Esophagus muscularis mucosa (tissue), 4 donors: ENCODE data around the gene CCL18. TPM values are rescaled to one million over a fixed set of nuclear protein-coding genes. Genes with fewer than 3 reads are reported as not detected.
"Not testable (repeated sequence)": the region's sequence is repeated elsewhere in the genome, so short reads cannot be mapped to it uniquely, and the experiment has no call there.

Experiments
- DNase-seq: peaks from one replicate; pipeline ENCODE4 v3.0.0-alpha.2; 2017; ENCODE audit errors: extremely low spot score
- H3K27ac ChIP-seq, 4 donors: fragments of 200-600 bp; sonication (generic); replicated peaks in 1 of 4; 1 replicate in 3 of 4; 2 replicates in 1 of 4; pipeline ENCODE4 v1.5.1; 2016 to 2019; ENCODE audit warnings: mild to moderate bottlenecking in 1 of 4
- H3K27me3 ChIP-seq, 4 donors: fragments of 200-600 bp; sonication (generic); one replicate each; pipeline versions ENCODE4 v1.5.1 to v1.6.0; 2016 to 2019
- H3K36me3 ChIP-seq, 4 donors: fragments of 200-600 bp; sonication (generic); one replicate each; pipeline ENCODE4 v1.5.1; 2016 to 2019
- H3K4me1 ChIP-seq, 4 donors: fragments of 200-600 bp; sonication (generic); one replicate each; pipeline ENCODE4 v1.5.1; 2016 to 2019
- H3K4me3 ChIP-seq, 4 donors: fragments of 200-600 bp; sonication (generic); 1 replicate in 2 of 4; 2 replicates in 2 of 4; pipeline ENCODE4 v1.5.1; 2016 to 2019; ENCODE audit warnings: mild to moderate bottlenecking in 4 of 4, moderate library complexity in 1 of 4
- H3K9me3 ChIP-seq, 4 donors: fragments of 200-600 bp; sonication (generic); 1 replicate in 3 of 4; 2 replicates in 1 of 4; pipeline ENCODE4 v1.5.1; 2016 to 2019
- CTCF ChIP-seq, 3 experiments: fragments of 200-600 bp in 2 of 3; fragments of 450-650 bp in 1 of 3; sonication (generic) in 2 of 3; IDR thresholded peaks; one replicate each; pipeline ENCODE4 v1.5.1; 2017 to 2019; ENCODE audit warnings: antibody characterized with exemption in 3 of 3, mild to moderate bottlenecking in 2 of 3, moderate library complexity in 1 of 3
- EP300 ChIP-seq: sonication (generic); formaldehyde crosslinking; IDR thresholded peaks from one replicate; pipeline ENCODE4 v1.6.1; 2017; ENCODE audit warnings: antibody characterized with exemption
- POLR2A ChIP-seq: fragments of 450-650 bp; IDR thresholded peaks from one replicate; pipeline ENCODE4 v1.6.1; 2017; ENCODE audit warnings: antibody characterized with exemption, moderate library complexity, mild to moderate bottlenecking, low read depth
- POLR2AphosphoS5 ChIP-seq, 2 donors: sonication (generic); formaldehyde crosslinking; IDR thresholded peaks; one replicate each; pipeline ENCODE4 v1.6.1; 2017; ENCODE audit warnings: antibody characterized with exemption in 2 of 2
- WGBS: methylation state at CpG from one replicate; pipeline ENCODE4 v1.1.5; 2018; 5-methylcytosine and 5-hydroxymethylcytosine counted together
- intact Hi-C: fragments of 100-400 bp; cut with DNase I; formaldehyde crosslinking; loops from one replicate; pipeline ENCODE4 v1.15.1; 2023
- total RNA-seq, 4 donors: library from RNA; depleted of rRNA; stranded (reverse); fragments of >200 nt; gene quantifications; one replicate each; pipeline versions ENCODE4 v1.1.0 to v1.2.1, GENCODE V29; 2016

CCL18 gene
- total RNA-seq, 4 donors from 2014 or later = 12.6 to 16.7 (median 13.3) TPM; not detected in 1

DNA sequence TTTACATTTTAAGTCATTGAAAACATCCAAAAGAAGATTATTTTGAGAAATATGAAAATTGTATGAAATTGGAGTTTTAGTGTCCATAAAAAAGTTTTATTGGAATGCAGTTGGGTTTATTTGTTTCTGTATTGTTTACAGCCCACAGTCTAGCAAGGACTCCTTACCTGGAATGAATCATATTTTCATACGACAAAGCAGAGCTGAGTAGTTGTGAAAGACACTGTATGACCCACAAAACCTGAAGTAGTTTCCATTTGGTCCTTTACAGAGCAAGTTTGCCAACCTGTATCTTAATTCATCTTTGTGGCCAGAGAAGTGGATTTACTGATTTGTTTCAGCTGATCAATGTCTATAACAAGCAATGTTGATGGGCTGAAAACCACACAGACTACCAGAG lies 10.3 kb downstream of the CCL18 start:
- Histone ChIP-seq H3K4me1 (no peaks in the 10 kb centered on the region), H3K36me3 (no peaks in the 10 kb centered on the region), H3K4me3 (no peak overlapping the region), H3K27ac (no peak overlapping the region), H3K9me3 (peaks cover 0 to 8% (median 2%) of the 10 kb centered on the region in 4 donors), H3K27me3 (peaks cover 0 to 7% (median 0%) of the 10 kb centered on the region in 4 donors)
- 88% methylated on average over 1 of the region's 1 CpG for WGBS
- TF ChIP-seq EP300 (no peak), CTCF (IDR thresholded peaks at IDR 0.05) (no peak), POLR2AphosphoS5 (IDR thresholded peaks at IDR 0.05) (no peak), POLR2A (no peak)
- DNase-seq = no peak
- intact Hi-C loops = loop anchor here (10.0 kb wide), 1 partner anchor 100 kb away; no protein-coding TSS in a partner anchor

DNA sequence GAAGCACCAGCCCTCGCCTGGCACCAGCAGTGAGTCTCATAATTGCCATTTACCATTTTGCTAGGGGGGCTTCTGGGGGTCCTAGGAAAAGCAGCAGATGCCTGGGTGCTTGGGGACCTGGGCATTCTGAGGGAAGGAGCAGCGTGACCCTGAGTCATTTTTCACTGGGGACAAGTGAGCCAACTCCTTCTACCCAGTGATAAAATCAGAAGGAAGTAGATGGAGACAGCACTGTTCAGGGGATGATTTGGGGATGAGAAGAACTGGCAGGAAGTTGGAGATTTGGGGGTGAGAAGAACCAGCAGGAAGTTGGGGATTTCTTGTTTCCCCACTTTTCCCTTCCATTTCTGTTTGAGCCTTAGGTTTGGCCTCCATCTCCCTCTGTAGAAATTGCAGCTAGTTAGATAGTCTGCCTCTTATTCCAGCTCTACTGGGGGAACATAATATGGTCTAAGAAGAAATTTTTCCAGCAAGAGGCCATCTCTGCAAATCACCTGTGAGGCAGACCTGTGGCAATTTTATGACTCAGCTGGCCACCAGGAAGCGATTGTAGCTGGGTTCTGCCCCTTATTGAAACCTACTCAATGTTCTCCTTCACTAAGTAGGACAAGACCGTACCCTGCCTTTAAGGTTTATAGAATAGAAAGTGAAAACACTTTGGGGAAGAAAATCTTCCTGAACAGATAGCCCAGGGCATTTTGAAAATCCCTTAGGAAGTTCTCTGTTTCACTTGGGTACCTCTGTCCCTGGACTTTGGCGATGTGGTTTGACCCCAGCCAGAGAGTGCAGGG lies 17.8 kb downstream of the CCL18 start:
- DNase-seq, H3K36me3 ChIP-seq, H3K27me3 ChIP-seq, H3K27ac ChIP-seq, intact Hi-C loops, H3K4me1 ChIP-seq, H3K9me3 ChIP-seq, H3K4me3 ChIP-seq: not testable (repeated sequence)
- WGBS = 72% methylated on average over 4 of the region's 5 CpGs

DNA sequence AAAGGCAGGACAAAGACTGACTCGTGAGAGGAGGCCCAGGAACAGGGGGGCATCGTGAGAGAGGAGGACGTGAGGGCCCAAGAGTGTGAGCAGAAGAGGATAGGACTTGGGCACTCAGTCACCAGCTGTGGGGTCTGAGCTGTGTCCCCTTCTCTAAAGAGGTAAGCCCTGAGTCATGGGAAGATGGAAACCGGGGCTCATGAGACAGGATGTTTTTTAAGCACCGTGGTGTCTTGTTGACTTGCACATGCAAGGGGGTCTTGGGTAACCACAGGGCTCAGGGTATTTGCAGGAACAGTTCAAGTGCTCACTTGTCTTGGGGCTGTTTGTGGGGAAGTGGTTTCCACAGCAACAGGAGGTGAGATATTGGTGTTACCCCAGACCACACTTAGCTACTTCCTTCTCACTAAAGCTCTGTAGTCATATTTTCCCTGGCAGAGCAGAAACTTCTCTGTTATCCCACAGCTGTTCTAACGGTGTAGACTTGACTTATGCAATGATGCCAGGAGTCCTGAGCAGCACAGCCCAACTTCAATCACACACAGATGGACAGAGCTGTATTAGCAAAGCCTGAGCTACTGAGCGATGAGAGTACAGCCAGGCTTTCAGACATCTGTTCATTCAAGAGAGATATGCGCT lies 18.5 kb downstream of the CCL18 start:
- H3K27ac ChIP-seq, H3K36me3 ChIP-seq, H3K27me3 ChIP-seq, H3K4me3 ChIP-seq, intact Hi-C loops, H3K9me3 ChIP-seq, H3K4me1 ChIP-seq, DNase-seq: not testable (repeated sequence)
- 58% methylated on average over 8 of the region's 8 CpGs for WGBS

DNA sequence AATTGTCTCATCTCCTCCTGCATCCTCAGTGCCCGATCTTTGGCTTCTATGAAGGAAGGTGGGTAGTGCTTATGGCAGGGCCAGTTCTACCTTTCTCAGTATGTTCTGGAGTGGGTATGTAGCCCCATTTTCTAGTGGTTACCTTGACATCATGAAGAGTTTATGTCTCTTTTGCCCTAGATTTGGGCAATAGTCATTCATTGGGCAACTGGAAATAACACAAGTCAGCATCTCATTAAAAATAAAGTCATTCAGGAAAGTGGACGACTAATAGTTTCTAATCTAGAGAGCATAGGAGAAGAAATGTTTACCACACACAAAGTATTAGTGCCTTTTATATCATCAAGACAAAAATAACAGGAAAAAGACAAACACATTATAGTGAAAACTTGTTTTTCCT lies 19.6 kb downstream of the CCL18 start:
- H3K4me1 ChIP-seq, H3K27me3 ChIP-seq, intact Hi-C loops, H3K27ac ChIP-seq, H3K4me3 ChIP-seq, H3K36me3 ChIP-seq, DNase-seq, H3K9me3 ChIP-seq: not testable (repeated sequence)
- 86% methylated on average over 2 of the region's 2 CpGs for WGBS

DNA sequence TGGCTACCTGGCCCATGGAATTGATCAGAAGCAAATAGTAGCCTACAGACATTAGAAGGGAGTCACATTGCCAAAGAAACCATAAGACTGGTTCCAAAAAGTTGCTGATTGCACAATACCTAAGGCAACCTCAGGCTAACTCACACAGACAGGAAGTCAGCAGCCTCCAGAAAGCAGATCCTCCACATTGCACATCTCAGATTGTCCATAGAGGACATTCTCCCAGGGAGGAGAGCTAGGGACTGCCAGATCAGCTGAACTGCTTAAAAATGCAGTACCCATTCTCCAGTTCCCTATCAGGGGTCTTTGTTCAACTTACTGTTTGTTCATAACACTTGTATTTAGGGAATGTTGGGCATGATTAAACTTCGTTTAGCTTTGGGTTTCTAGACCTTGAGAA lies 21.7 kb downstream of the CCL18 start:
- no peaks in the 10 kb centered on the region for H3K36me3 ChIP-seq
- intact Hi-C loops = no loop called here
- no peak overlapping the region for H3K27ac ChIP-seq
- DNase-seq = no peak
- H3K9me3 ChIP-seq = no peaks in the 10 kb centered on the region
- TF ChIP-seq POLR2A (no peak), POLR2AphosphoS5 (IDR thresholded peaks at IDR 0.05) (no peak), CTCF (IDR thresholded peaks at IDR 0.05) (no peak), EP300 (no peak)
- H3K4me1 ChIP-seq = no peaks in the 10 kb centered on the region
- H3K4me3 ChIP-seq = no peak overlapping the region
- WGBS = 62% methylated on average over 1 of the region's 1 CpG
- H3K27me3 ChIP-seq = peaks cover 0 to 16% (median 0%) of the 10 kb centered on the region in 4 donors

DNA sequence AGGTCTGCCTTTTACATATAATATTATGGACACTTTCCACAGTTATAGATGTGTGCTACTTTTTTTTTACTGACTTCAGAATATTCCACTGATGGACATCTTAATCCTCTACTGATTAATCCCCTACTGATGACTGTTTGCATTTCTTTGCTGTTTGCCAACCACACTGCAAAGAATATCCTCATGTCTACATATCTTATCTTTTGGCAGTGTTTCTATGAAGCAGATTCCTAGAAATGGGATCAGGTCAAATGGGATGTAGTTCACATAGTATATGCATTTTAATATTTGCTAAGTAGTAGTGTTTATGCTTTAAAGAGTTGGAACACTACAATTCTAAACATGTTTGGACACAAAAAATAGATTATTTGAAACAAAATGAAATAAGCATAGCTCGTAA lies 22.7 kb downstream of the CCL18 start:
- no peak for DNase-seq
- TF ChIP-seq EP300 (no peak), POLR2A (no peak), POLR2AphosphoS5 (IDR thresholded peaks at IDR 0.05) (no peak), CTCF (IDR thresholded peaks at IDR 0.05) (no peak)
- 77% methylated on average over 1 of the region's 1 CpG for WGBS
- Histone ChIP-seq H3K9me3 (no peaks in the 10 kb centered on the region), H3K4me1 (no peaks in the 10 kb centered on the region), H3K27me3 (peaks cover 0 to 21% (median 0%) of the 10 kb centered on the region in 4 donors), H3K36me3 (no peaks in the 10 kb centered on the region), H3K4me3 (no peak overlapping the region), H3K27ac (no peak overlapping the region)
- intact Hi-C loops = no loop called here

DNA sequence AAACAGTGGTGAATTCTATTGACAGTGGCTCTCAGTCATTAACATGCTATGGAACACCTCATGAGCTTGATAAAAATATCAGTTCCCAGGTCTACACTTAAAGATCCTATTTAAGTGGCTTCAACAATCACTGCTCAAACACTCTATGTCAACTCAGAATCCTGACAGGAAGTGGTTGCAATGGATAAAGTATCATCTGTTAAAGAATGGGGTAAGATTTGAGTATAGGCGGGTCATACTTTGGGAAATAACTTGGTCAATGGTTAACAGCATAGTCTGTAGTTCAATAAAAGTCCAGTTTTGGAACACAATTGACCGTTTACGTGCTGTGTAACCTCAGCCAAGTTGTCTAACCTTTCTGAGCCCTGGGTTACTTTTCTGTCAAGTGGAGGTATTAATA lies 23.4 kb downstream of the CCL18 start:
- H3K4me3 ChIP-seq, H3K27ac ChIP-seq, H3K4me1 ChIP-seq, H3K36me3 ChIP-seq, H3K9me3 ChIP-seq, DNase-seq, intact Hi-C loops: not testable (repeated sequence)
- H3K27me3 ChIP-seq = peaks cover 0 to 26% (median 0%) of the 10 kb centered on the region in 4 donors
- WGBS = 100% methylated on average over 1 of the region's 3 CpGs

DNA sequence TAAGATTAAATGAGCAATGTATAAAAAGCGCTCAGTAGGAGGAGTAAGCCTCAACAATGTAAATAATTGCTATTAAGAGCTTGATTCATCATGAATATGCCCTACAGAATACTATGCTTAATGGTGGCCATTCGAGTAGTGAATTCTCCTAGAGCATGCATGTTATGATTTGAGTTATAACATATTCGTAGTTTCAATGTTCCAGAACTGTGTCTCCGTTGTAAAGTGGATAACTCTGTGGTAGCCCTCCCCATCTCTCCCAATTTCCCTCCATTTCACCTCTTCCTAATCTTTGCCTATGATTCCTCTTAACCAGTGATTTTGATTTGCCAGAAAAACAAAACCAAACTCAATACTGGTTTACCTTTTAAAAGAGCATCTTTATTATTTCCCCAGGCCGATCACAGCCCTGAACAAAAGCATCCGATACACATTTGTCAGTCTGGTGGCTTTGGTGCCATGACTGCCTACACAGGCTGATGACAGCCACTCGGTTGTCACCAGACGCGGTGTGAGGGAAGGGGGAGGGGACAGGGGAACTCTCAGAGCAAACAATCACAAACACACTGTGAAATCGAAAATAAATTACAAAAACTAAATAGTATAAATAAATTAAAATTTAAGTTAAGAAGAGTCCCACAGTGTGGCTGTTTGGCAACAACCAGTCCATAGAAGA lies 24.0 kb downstream of the CCL18 start:
- DNase-seq, H3K4me1 ChIP-seq, H3K36me3 ChIP-seq, H3K4me3 ChIP-seq, H3K9me3 ChIP-seq, intact Hi-C loops, H3K27ac ChIP-seq: not testable (repeated sequence)
- WGBS = 83% methylated on average over 10 of the region's 10 CpGs
- H3K27me3 ChIP-seq = peaks cover 0 to 26% (median 0%) of the 10 kb centered on the region in 4 donors
